ENCODE results near the gene LRMDA. TPM values are rescaled to one million over a fixed set of nuclear protein-coding genes. Genes with fewer than 3 reads are reported as not detected.

The LRMDA gene
- polyA plus RNA-seq, 3 donors: 39.8 to 59.6 (median 56.4) TPM

DNA sequence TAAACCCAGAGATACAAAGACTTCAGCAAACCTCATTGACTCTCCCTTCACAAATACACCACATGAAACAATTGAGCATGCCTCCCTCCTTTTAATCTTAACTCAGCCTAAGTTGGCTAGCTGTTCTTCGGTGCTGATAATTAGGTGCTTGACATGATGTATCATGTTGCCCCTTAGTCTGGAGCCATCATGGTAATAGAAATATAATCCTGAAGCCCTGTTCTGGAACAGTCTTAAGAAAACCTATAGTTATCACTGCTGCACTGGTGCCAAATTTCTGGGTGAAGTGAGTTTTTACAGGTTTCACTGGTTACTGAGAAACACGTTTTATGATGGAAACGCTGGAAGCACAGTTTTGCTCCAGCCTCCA is 306.1 kb downstream of the LRMDA start:
- H3K4me1 ChIP-seq (ENCODE audit: control insufficient read depth in 1 of 2, insufficient read depth in 2 of 2, low read length in 2 of 2): peaks cover 10 to 21% of the 10 kb centered on the region in 2 donors
- no peak overlapping the region for H3K27ac ChIP-seq (ENCODE audit: low read depth in 1 of 2, low read length in 2 of 2)
- no peak overlapping the region for H3K9ac ChIP-seq (ENCODE audit: insufficient read depth, low read length, poor library complexity, severe bottlenecking)
- peaks cover 19% of the 10 kb centered on the region for H4K20me1 ChIP-seq (ENCODE audit: insufficient read depth, low read length)
- intact Hi-C loops (cut with micrococcal nuclease): no loop called here
- no peak overlapping the region for H3K4me3 Mint-ChIP-seq
- 60% methylated on average over 1 of the region's 3 CpGs for WGBS (ENCODE audit: insufficient coverage)
- no peaks in the 10 kb centered on the region for H3K27me3 ChIP-seq (ENCODE audit: control insufficient read depth in 2 of 2, insufficient read depth in 2 of 2, low read length in 2 of 2)
- DNase-seq: no peak
- H3K36me3 Mint-ChIP-seq: peaks cover 8 to 9% of the 10 kb centered on the region in 2 donors
- H3K27ac Mint-ChIP-seq: no peak overlapping the region
- H3K9me3 Mint-ChIP-seq: peaks cover 0 to 3% (median 0%) of the 10 kb centered on the region in 7 donors
- no peaks in the 10 kb centered on the region for H3K27me3 Mint-ChIP-seq (ENCODE audit: low read depth in 3 of 3)
- no peak overlapping the region for H3K4me2 ChIP-seq (replicated peaks; ENCODE audit: extremely low read depth, low read length, poor library complexity, severe bottlenecking)
- H3K9me3 ChIP-seq (replicated peaks in 1 of 2; ENCODE audit: control insufficient read depth in 1 of 2, insufficient read depth in 1 of 2, low read length in 2 of 2): no peaks in the 10 kb centered on the region
- no peak overlapping the region for H3K4me3 ChIP-seq (replicated peaks in 1 of 3; ENCODE audit: low read depth in 2 of 3, low read length in 3 of 3)
- TF ChIP-seq, protein P1, sequence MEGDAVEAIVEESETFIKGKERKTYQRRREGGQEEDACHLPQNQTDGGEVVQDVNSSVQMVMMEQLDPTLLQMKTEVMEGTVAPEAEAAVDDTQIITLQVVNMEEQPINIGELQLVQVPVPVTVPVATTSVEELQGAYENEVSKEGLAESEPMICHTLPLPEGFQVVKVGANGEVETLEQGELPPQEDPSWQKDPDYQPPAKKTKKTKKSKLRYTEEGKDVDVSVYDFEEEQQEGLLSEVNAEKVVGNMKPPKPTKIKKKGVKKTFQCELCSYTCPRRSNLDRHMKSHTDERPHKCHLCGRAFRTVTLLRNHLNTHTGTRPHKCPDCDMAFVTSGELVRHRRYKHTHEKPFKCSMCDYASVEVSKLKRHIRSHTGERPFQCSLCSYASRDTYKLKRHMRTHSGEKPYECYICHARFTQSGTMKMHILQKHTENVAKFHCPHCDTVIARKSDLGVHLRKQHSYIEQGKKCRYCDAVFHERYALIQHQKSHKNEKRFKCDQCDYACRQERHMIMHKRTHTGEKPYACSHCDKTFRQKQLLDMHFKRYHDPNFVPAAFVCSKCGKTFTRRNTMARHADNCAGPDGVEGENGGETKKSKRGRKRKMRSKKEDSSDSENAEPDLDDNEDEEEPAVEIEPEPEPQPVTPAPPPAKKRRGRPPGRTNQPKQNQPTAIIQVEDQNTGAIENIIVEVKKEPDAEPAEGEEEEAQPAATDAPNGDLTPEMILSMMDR (IDR thresholded peaks at IDR 0.05): no peak
- peaks cover 33% of the 10 kb centered on the region for H3K4me1 Mint-ChIP-seq
- peaks cover 12% of the 10 kb centered on the region for H3K79me2 ChIP-seq (ENCODE audit: insufficient read depth, low read length)
- peaks cover 0 to 2% of the 10 kb centered on the region in 2 donors for H3K36me3 ChIP-seq (replicated peaks in 1 of 2; ENCODE audit: control insufficient read depth in 1 of 2, insufficient read depth in 2 of 2, low read length in 2 of 2)
- no peak overlapping the region for H2AFZ ChIP-seq (ENCODE audit: insufficient read depth, low read depth, low read length, poor library complexity, severe bottlenecking)

DNA sequence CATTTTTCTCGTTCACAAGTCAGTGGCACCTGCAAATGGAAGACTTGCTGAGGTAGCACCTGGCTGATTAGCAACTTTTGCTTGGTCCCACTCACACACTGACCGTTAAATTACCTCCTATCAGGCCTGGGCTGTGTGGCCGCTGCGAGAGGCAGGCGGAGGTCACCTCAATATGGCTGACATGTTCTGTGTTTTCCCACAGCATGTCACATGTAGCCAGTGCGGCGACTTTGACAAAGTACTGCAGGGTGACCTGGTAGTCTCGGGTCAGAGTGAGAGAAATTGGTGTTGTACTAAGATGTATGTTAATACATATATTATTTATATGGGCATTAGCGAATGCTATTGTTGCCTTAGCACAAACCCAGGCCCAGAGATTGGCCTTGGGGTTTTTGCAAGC is 307.5 kb downstream of the LRMDA start:
- Mint-ChIP-seq H3K27me3 (ENCODE audit: low read depth in 3 of 3) (no peaks in the 10 kb centered on the region), H3K9me3 (peaks cover 0 to 3% (median 0%) of the 10 kb centered on the region in 7 donors), H3K27ac (no peak overlapping the region), H3K36me3 (peaks cover 11 to 16% of the 10 kb centered on the region in 2 donors), H3K4me3 (no peak overlapping the region), H3K4me1 (peaks cover 31% of the 10 kb centered on the region)
- Histone ChIP-seq H3K9me3 (replicated peaks in 1 of 2; ENCODE audit: control insufficient read depth in 1 of 2, insufficient read depth in 1 of 2, low read length in 2 of 2) (no peaks in the 10 kb centered on the region), H3K79me2 (ENCODE audit: insufficient read depth, low read length) (peaks cover 11% of the 10 kb centered on the region), H3K4me3 (replicated peaks in 1 of 3; ENCODE audit: low read depth in 2 of 3, low read length in 3 of 3) (no peak overlapping the region), H3K9ac (ENCODE audit: insufficient read depth, low read length, poor library complexity, severe bottlenecking) (no peak overlapping the region), H3K36me3 (replicated peaks in 1 of 2; ENCODE audit: control insufficient read depth in 1 of 2, insufficient read depth in 2 of 2, low read length in 2 of 2) (peaks cover 0 to 2% of the 10 kb centered on the region in 2 donors), H3K4me1 (ENCODE audit: control insufficient read depth in 1 of 2, insufficient read depth in 2 of 2, low read length in 2 of 2) (peaks cover 0 to 16% of the 10 kb centered on the region in 2 donors), H4K20me1 (ENCODE audit: insufficient read depth, low read length) (peaks cover 7% of the 10 kb centered on the region), H3K27me3 (ENCODE audit: control insufficient read depth in 2 of 2, insufficient read depth in 2 of 2, low read length in 2 of 2) (no peaks in the 10 kb centered on the region), H3K27ac (ENCODE audit: low read depth in 1 of 2, low read length in 2 of 2) (no peak overlapping the region), H3K4me2 (replicated peaks; ENCODE audit: extremely low read depth, low read length, poor library complexity, severe bottlenecking) (no peak overlapping the region), H2AFZ (ENCODE audit: insufficient read depth, low read depth, low read length, poor library complexity, severe bottlenecking) (no peak overlapping the region)
- TF ChIP-seq, protein P1 (IDR thresholded peaks at IDR 0.05): no peak
- 94% methylated on average over 4 of the region's 9 CpGs for WGBS (ENCODE audit: insufficient coverage)
- no peak for DNase-seq
- intact Hi-C loops (cut with micrococcal nuclease): no loop called here

All from CD14-positive monocyte (primary cell).